Measurements from ENCODE around the gene GCN1. TPM values are rescaled to one million over a fixed set of nuclear protein-coding genes. Genes with fewer than 3 reads are reported as not detected.

Gene GCN1
- total RNA-seq, 1 experiment from 2014 or later: 181 TPM

- peaks cover 15% of the 10 kb centered on the region for H3K36me3 Mint-ChIP-seq
- H3K4me3 Mint-ChIP-seq: no peak overlapping the region
- ChIA-PET POLR2A (no interaction called here), CTCF (no interaction called here)
- H3K27ac Mint-ChIP-seq: no peak overlapping the region
- no peaks in the 10 kb centered on the region for H3K9me3 Mint-ChIP-seq
- H3K27me3 Mint-ChIP-seq (ENCODE audit: low read depth): no peaks in the 10 kb centered on the region
- DNase-seq (ENCODE audit: low spot score) (no peak), ATAC-seq (no peak)
- TF ChIP-seq TP53 (CRISPR knock-in tag; IDR thresholded peaks at IDR 0.05): no peak
- no peak for TF ChIP-seq ATF6 (CRISPR knock-in tag; IDR thresholded peaks at IDR 0.05)
- TF ChIP-seq ZNF281 (CRISPR knock-in tag; IDR thresholded peaks at IDR 0.05): no peak
- no peak for TF ChIP-seq ZNF425 (CRISPR knock-in tag; conservative IDR thresholded peaks at IDR 0.05)
- TF ChIP-seq PRDM15 (CRISPR knock-in tag; IDR thresholded peaks at IDR 0.05): no peak
- no peak for TF ChIP-seq E2F4 (CRISPR knock-in tag; IDR thresholded peaks at IDR 0.05; ENCODE audit: borderline replicate concordance, low read depth)
- TF ChIP-seq ZNF219 (CRISPR knock-in tag; IDR thresholded peaks at IDR 0.05; ENCODE audit: borderline replicate concordance): no peak
- TF ChIP-seq USF1 (CRISPR knock-in tag; IDR thresholded peaks at IDR 0.05): no peak
- no peak for TF ChIP-seq ZNF423 (CRISPR knock-in tag; IDR thresholded peaks at IDR 0.05)
- peaks cover 21% of the 10 kb centered on the region for H3K4me1 Mint-ChIP-seq
Observed at GRCh38 chr12:120098756-120099470, 95.6 kb downstream of the GCN1 start.

- DNase-seq (ENCODE audit: low spot score) (no peak), ATAC-seq (no peak)
- Mint-ChIP-seq H3K27ac (peak overlapping the region; percentile 85), H3K4me3 (no peak overlapping the region), H3K36me3 (peaks cover 12% of the 10 kb centered on the region), H3K27me3 (ENCODE audit: low read depth) (no peaks in the 10 kb centered on the region), H3K9me3 (no peaks in the 10 kb centered on the region), H3K4me1 (peaks cover 37% of the 10 kb centered on the region)
- ChIA-PET POLR2A (no interaction called here), CTCF (interaction anchor here (1.4 kb wide), 1 partner anchor 10 kb away, joined by 5 read pairs; no protein-coding TSS in a partner anchor)
- TF ChIP-seq ZNF425 (CRISPR knock-in tag; conservative IDR thresholded peaks at IDR 0.05): no peak
- TF ChIP-seq MAX (CRISPR knock-in tag; IDR thresholded peaks at IDR 0.05): no peak
- no peak for TF ChIP-seq ZNF532 (CRISPR knock-in tag; IDR thresholded peaks at IDR 0.05; ENCODE audit: borderline replicate concordance)
Observed at GRCh38 chr12:120096671-120097202, 97.8 kb downstream of the GCN1 start.
